ENCODE data around the gene SPATA21.

GRCh38 chr1:16468558-16468957 is 31.3 kb upstream of the SPATA21 start:
- TF ChIP-seq CTCF (IDR thresholded peaks at IDR 0.05) (no peak), POLR2A (IDR thresholded peaks at IDR 0.05) (no peak)
